K562 (cell line): ENCODE results near the gene HS3ST3A1. TPM values are rescaled to one million over a fixed set of nuclear protein-coding genes. Genes with fewer than 3 reads are reported as not detected.

ENCODE experiments used
- ATAC-seq: fragments of 200-7000 bp; cut with Tn5 transposase; 3 replicates; pipeline ENCODE4 v1.9.1; 2020; ENCODE audit warnings: moderate library complexity
- BruUV-seq: library from RNA; stranded (reverse); fragments of 400-500 nt; replicated peaks from 2 replicates; lab custom pipeline; 2021; lab: Mats Ljungman, UMichigan
- CTCF ChIA-PET: fragments of 300-600 bp; formaldehyde crosslinking; extraction: SDS; loops from one replicate; lab custom pipeline; 2021; ENCODE audit warnings: low intra/inter-chr PET ratio; lab: Yijun Ruan, JAX
- POLR2A ChIA-PET: fragments of 300-600, 350-650 bp; sonication (Branson Sonifier 250); formaldehyde crosslinking; extraction: SDS; loops from one replicate; lab custom pipeline; 2021; ENCODE audit warnings: antibody characterized with exemption, inconsistent platforms; lab: Yijun Ruan, JAX
- DNase-seq, 4 experiments: peaks; one replicate each; pipeline versions ENCODE4 v3.0.0 to v3.0.0-alpha.2; 2011 to 2018; ENCODE audit warnings: low spot score in 3 of 4, mixed read lengths in 3 of 4; ENCODE audit errors: extremely low read depth in 1 of 4
- FAIRE-seq: peaks from 2 replicates; lab custom pipeline; 2011; peaks lifted over from hg19 to GRCh38; lab: Jason Lieb, UNC
- H2AFZ ChIP-seq: 2 replicates; pipeline ENCODE4 v1.6.0; 2011; ENCODE audit warnings: low read depth, low read length, control low read depth, inconsistent platforms
- H3K27ac ChIP-seq: fragments of 200-600 bp; 3 replicates; pipeline ENCODE4 v1.8.0; 2011; ENCODE audit warnings: low read depth, mild to moderate bottlenecking, control low read depth, inconsistent platforms, low read length, moderate library complexity, mixed read lengths; ENCODE audit errors: extremely low read depth
- H3K27me3 ChIP-seq, 2 experiments: fragments of 300-600 bp in 1 of 2; 2 replicates in 1 of 2; 3 replicates in 1 of 2; pipeline versions ENCODE4 v1.6.0 to v1.8.0; 2011; ENCODE audit warnings: inconsistent platforms in 2 of 2, low read length in 2 of 2, mild to moderate bottlenecking in 1 of 2, mixed read lengths in 1 of 2, moderate library complexity in 1 of 2; ENCODE audit not compliant: control insufficient read depth in 2 of 2, insufficient read depth in 2 of 2
- H3K36me3 ChIP-seq: fragments of 300-600 bp; 3 replicates; pipeline ENCODE4 v1.8.0; 2011; ENCODE audit warnings: mild to moderate bottlenecking, low read length, inconsistent platforms; ENCODE audit not compliant: control insufficient read depth, insufficient read depth
- H3K4me1 ChIP-seq, 2 experiments: fragments of 200-600 bp in 1 of 2; replicated peaks in 1 of 2; 2 replicates in 1 of 2; 3 replicates in 1 of 2; pipeline versions ENCODE4 v1.5.1 to v1.8.0; 2011; ENCODE audit warnings: inconsistent platforms in 2 of 2, low read length in 2 of 2, mild to moderate bottlenecking in 1 of 2, mixed read lengths in 1 of 2, moderate library complexity in 1 of 2; ENCODE audit not compliant: control insufficient read depth in 2 of 2, insufficient read depth in 2 of 2
- H3K4me2 ChIP-seq: 2 replicates; pipeline ENCODE4 v1.6.1; 2011; ENCODE audit warnings: low read length, control low read depth, inconsistent platforms, mixed read lengths; ENCODE audit not compliant: insufficient read depth
- H3K4me3 ChIP-seq: fragments of 200-600 bp; sonication (generic), shearing (Covaris generic); 2 replicates; pipeline ENCODE4 v1.5.1; 2016; ENCODE audit warnings: control low read depth, inconsistent platforms
- H3K79me2 ChIP-seq: fragments of 200-600 bp; 3 replicates; pipeline ENCODE4 v1.8.0; 2011; ENCODE audit warnings: low read length, inconsistent platforms; ENCODE audit not compliant: control insufficient read depth, insufficient read depth
- H3K9ac ChIP-seq, 2 experiments: 2 replicates each; pipeline versions ENCODE4 v1.6.0 to v1.6.1; 2011; ENCODE audit warnings: low read depth in 2 of 2, low read length in 2 of 2, control low read depth in 1 of 2, inconsistent platforms in 1 of 2, mild to moderate bottlenecking in 1 of 2, mixed read lengths in 1 of 2; ENCODE audit not compliant: insufficient read depth in 1 of 2
- H3K9me1 ChIP-seq: one replicate; pipeline ENCODE4 v1.6.0; 2011; ENCODE audit warnings: inconsistent platforms, mild to moderate bottlenecking, low read length, moderate library complexity; ENCODE audit not compliant: control insufficient read depth, insufficient read depth
- H3K9me3 ChIP-seq: replicated peaks from 2 replicates; pipeline ENCODE4 v1.5.1; 2011; ENCODE audit warnings: low read depth, low read length, inconsistent platforms; ENCODE audit not compliant: control insufficient read depth, insufficient read depth
- H4K20me1 ChIP-seq: replicated peaks from 2 replicates; pipeline ENCODE4 v1.6.1; 2011; ENCODE audit warnings: low read length, inconsistent platforms, mixed read lengths; ENCODE audit not compliant: control insufficient read depth, insufficient read depth
- C11orf30 ChIP-seq: fragments of 450-650 bp; IDR thresholded peaks from 2 replicates; pipeline ENCODE4 v1.6.1; 2016; ENCODE audit warnings: low read depth, mild to moderate bottlenecking
- CBX3 ChIP-seq, 2 experiments: IDR thresholded peaks; 1 replicate in 1 of 2; 2 replicates in 1 of 2; pipeline ENCODE4 v1.6.1; 2012; ENCODE audit warnings: inconsistent platforms in 2 of 2, low read length in 2 of 2, borderline replicate concordance in 1 of 2, control low read depth in 1 of 2
- CEBPB ChIP-seq: fragments of 450-650 bp; IDR thresholded peaks from 2 replicates; pipeline ENCODE4 v1.6.1; 2016; ENCODE audit warnings: missing genetic modification characterization, missing compliant biosample characterization
- CEBPG ChIP-seq, 3 experiments: fragments of 200-800 bp in 1 of 3; sonication (Bioruptor generic) in 1 of 3; sonication (generic) in 1 of 3; formaldehyde crosslinking in 1 of 3; IDR thresholded peaks in 2 of 3; conservative IDR thresholded peaks in 1 of 3; 2 replicates each; pipeline versions ENCODE4 v1.6.1 to v1.8.0; 2016 to 2022; ENCODE audit warnings: missing compliant biosample characterization in 2 of 3, missing genetic modification characterization in 2 of 3, mild to moderate bottlenecking in 1 of 3, missing genetic modification reagents in 1 of 3
- EP300 ChIP-seq: IDR thresholded peaks from 2 replicates; pipeline ENCODE4 v1.6.1; 2012; ENCODE audit warnings: low read length, improper control_type of control experiment
- FOXJ2 ChIP-seq: fragments of 200-800 bp; sonication (Bioruptor generic); IDR thresholded peaks from 2 replicates; pipeline ENCODE4 v1.6.1; 2016; ENCODE audit warnings: missing genetic modification characterization, missing compliant biosample characterization
- FOXK2 ChIP-seq, 2 experiments: fragments of 450-650 bp; IDR thresholded peaks in 1 of 2; conservative IDR thresholded peaks in 1 of 2; 2 replicates each; pipeline ENCODE4 v1.6.1; 2016; ENCODE audit warnings: low read depth in 2 of 2, mild to moderate bottlenecking in 1 of 2
- GABPA ChIP-seq: fragments of 200-800 bp; sonication (Bioruptor generic); conservative IDR thresholded peaks from 2 replicates; pipeline ENCODE4 v1.6.1; 2016; ENCODE audit warnings: low read depth, missing genetic modification characterization, missing compliant biosample characterization
- HDGF ChIP-seq: fragments of 450-650 bp; IDR thresholded peaks from 2 replicates; pipeline ENCODE4 v1.6.1; 2016
- MAFF ChIP-seq: IDR thresholded peaks from 2 replicates; pipeline ENCODE4 v1.6.1; 2012; ENCODE audit warnings: low read length, improper control_type of control experiment
- MAFG ChIP-seq: fragments of 450-650 bp; conservative IDR thresholded peaks from 2 replicates; pipeline ENCODE4 v1.6.1; 2016; ENCODE audit warnings: missing genetic modification characterization, missing compliant biosample characterization
- MAFK ChIP-seq: IDR thresholded peaks from 2 replicates; pipeline ENCODE4 v1.6.1; 2011; ENCODE audit warnings: low read length, improper control_type of control experiment
- MEF2D ChIP-seq: conservative IDR thresholded peaks from 2 replicates; pipeline ENCODE4 v1.6.1; 2016; ENCODE audit warnings: low read depth, missing genetic modification characterization, missing compliant biosample characterization
- NFE2 ChIP-seq: IDR thresholded peaks from 2 replicates; pipeline ENCODE4 v1.6.1; 2014; ENCODE audit warnings: antibody characterized with exemption, low read depth
- NFE2L1 ChIP-seq: fragments of 450-650 bp; IDR thresholded peaks from 2 replicates; pipeline ENCODE4 v1.6.1; 2016; ENCODE audit warnings: missing genetic modification characterization, low read depth, mild to moderate bottlenecking, missing compliant biosample characterization, moderate library complexity, borderline replicate concordance
- NFRKB ChIP-seq: fragments of 450-650 bp; IDR thresholded peaks from 2 replicates; pipeline ENCODE4 v1.6.1; 2016; ENCODE audit warnings: low read depth
- NR2C2 ChIP-seq, 2 experiments: fragments of 200-800 bp in 1 of 2; sonication (Bioruptor generic) in 1 of 2; sonication (generic) in 1 of 2; formaldehyde crosslinking in 1 of 2; IDR thresholded peaks; 2 replicates each; pipeline versions ENCODE4 v1.6.1 to v1.8.0; 2016 to 2022; ENCODE audit warnings: mild to moderate bottlenecking in 1 of 2, missing compliant biosample characterization in 1 of 2, missing genetic modification characterization in 1 of 2, missing genetic modification reagents in 1 of 2
- RNF2 ChIP-seq: sonication (generic); IDR thresholded peaks from 2 replicates; pipeline ENCODE4 v1.6.1; 2016
- SOX6 ChIP-seq: fragments of 450-650 bp; IDR thresholded peaks from 2 replicates; pipeline ENCODE4 v1.6.1; 2014; ENCODE audit warnings: mild to moderate bottlenecking
- STAT5A ChIP-seq: IDR thresholded peaks from 2 replicates; pipeline ENCODE4 v1.6.1; 2012; ENCODE audit warnings: low read length, inconsistent platforms, borderline replicate concordance
- TAF1 ChIP-seq: IDR thresholded peaks from 2 replicates; pipeline ENCODE4 v1.6.1; 2011; ENCODE audit warnings: mild to moderate bottlenecking, low read length, moderate library complexity; ENCODE audit not compliant: insufficient read depth, control insufficient read depth, severe bottlenecking; ENCODE audit errors: extremely low read depth
- TCF3 ChIP-seq: sonication (generic); formaldehyde crosslinking; IDR thresholded peaks from 2 replicates; pipeline ENCODE4 v1.4.0; 2020; ENCODE audit warnings: mild to moderate bottlenecking, missing genetic modification reagents
- YBX1 ChIP-seq: fragments of 450-650 bp; IDR thresholded peaks from 2 replicates; pipeline ENCODE4 v1.7.1; 2016; ENCODE audit warnings: mild to moderate bottlenecking
- ZNF766 ChIP-seq: fragments of 200-800 bp; sonication (Bioruptor generic); conservative IDR thresholded peaks from 2 replicates; pipeline ENCODE4 v1.6.1; 2016; ENCODE audit warnings: missing genetic modification characterization, missing compliant biosample characterization
- WGBS: fragments of 100-300 bp; shearing (Covaris generic); methylation state at CpG from one replicate; pipeline ENCODE4 v1.1.6; 2016; ENCODE audit warnings: low coverage, mixed read lengths; ENCODE audit not compliant: insufficient coverage; ENCODE audit errors: missing lambda C conversion rate; 5-methylcytosine and 5-hydroxymethylcytosine counted together
- in situ Hi-C: fragments of 300-500 bp; cut with MboI; formaldehyde crosslinking; loops from 4 replicates; pipeline ENCODE4 v1.15.0; 2018; ENCODE audit warnings: inconsistent platforms, mixed read lengths
- intact Hi-C: fragments of 100-400 bp; cut with micrococcal nuclease; formaldehyde crosslinking; loops from 2 replicates; pipeline ENCODE4 v1.14.2; 2022
- polyA plus RNA-seq, 8 experiments: library from polyadenylated mRNA; depleted of rRNA in 4 of 8; stranded (reverse) in 5 of 8; unstranded in 3 of 8; fragments of >200 nt; fragmentation: Nextera tagmentation in 2 of 8; fragmentation: Illumina TruSeq in 1 of 8; extraction: Ambion mirVana in 2 of 8; extraction: Trizol in 1 of 8; gene quantifications; 2 replicates each; pipeline versions ENCODE4 v1.2.1 to v1.2.3, GENCODE V29; 2011 to 2014; ENCODE audit warnings: inconsistent platforms in 1 of 8, missing spikeins in 1 of 8
- total RNA-seq, 7 experiments: library from RNA; depleted of rRNA in 6 of 7; stranded (reverse); fragments of >200 nt in 6 of 7; fragmentation: Illumina TruSeq in 2 of 7; extraction: Trizol in 2 of 7; gene quantifications; 2 replicates each; pipeline versions ENCODE4 v1.2.1 to v1.2.3, GENCODE V29; 2011 to 2021; ENCODE audit warnings: low replicate concordance in 1 of 7

HS3ST3A1 gene
- total and polyA plus RNA-seq, 9 of the 15 experiments (the other 6 are each of a cell fraction or from before 2014, with no cell fraction given) = 0.25 to 14.8 (median 2.3) TPM

DNA sequence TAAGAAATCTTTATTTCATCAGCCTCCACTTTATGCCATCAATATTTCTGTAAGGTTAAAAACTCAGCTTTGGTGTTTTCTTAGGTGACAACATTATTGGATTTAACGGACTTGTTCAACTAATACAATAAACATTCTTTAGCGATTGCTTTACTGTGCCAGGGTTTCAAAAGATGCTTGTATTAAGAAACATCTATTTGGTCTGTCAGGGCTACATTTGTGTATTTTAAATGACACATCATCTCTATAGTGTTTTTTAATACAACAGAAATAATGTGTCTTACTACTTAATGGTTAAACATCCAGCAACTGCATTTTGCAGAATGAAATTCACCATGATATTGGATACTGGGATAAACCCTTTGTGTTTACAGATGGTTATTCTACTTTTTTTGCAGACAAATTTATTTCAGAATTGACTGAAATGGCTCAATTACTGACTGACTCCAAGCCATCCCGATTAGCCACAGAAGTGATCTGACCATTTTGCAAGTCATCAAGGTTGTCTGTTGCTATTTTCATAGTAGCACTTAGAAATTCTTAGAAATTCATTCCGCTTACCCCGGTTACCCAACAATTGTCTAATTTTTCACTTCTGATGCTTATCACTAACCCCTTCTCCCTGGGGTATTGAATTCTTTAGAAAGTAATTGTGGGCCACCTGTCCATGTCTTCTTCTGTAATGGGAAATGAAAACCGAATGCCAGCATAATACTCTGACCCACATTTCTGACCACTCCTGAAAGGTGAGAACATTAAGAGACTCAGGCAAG, 63.7 kb downstream of the HS3ST3A1 start:
- DNase-seq (peak in 2 of 4 experiments; percentile 22 to 45), FAIRE-seq (peak; percentile 44), ATAC-seq (peak; percentile 39; the same call in 2 of the 3 replicates)
- Histone ChIP-seq H3K36me3 (peaks cover 5% of the 10 kb centered on the region; the same call in 1 of the 3 replicates), H3K9me1 (no peaks in the 10 kb centered on the region), H2AFZ (no peak overlapping the region), H3K9me3 (peaks cover 2% of the 10 kb centered on the region; the same call in 1 of the 2 replicates), H3K9ac (peak overlapping the region in 1 of 2 experiments; percentile 39; a peak in 2 of 4 replicates), H3K4me1 (peaks cover 6 to 45% of the 10 kb centered on the region in 2 experiments), H3K4me3 (no peak overlapping the region), H3K27me3 (no peaks in the 10 kb centered on the region), H3K79me2 (peaks cover 15% of the 10 kb centered on the region; the same call in 2 of the 3 replicates), H3K4me2 (peak overlapping the region; percentile 40), H4K20me1 (no peaks in the 10 kb centered on the region), H3K27ac (peak overlapping the region; percentile 60)
- in situ Hi-C loops (no loop called here), intact Hi-C loops (no loop called here)
- CTCF ChIA-PET = no interaction called here
- no TSS peak for BruUV-seq
- WGBS = 14% methylated on average over 6 of the region's 6 CpGs
- POLR2A ChIA-PET = interaction anchor here (1.7 to 1.9 kb wide), 2 partner anchors 10 to 24 kb away, joined by 3 to 5 read pairs; no protein-coding TSS in a partner anchor
- TF ChIP-seq MAFF (peak; percentile 45; the same call in 1 of the 2 replicates), MAFG (peak; percentile 71), SOX6 (peak; percentile 56), FOXJ2 (tag) (0 out of 2 replicates have a peak, but pooled peaks have one; percentile 34), CEBPB (tag) (peak; percentile 64), C11orf30 (peak; percentile 85), CEBPG (CRISPR knock-in tag; IDR thresholded peaks at IDR 0.05) (no peak), CEBPG (tag; conservative IDR thresholded peaks at IDR 0.05 in 1 of 2, IDR thresholded peaks at IDR 0.05 in 1 of 2) (peak; percentile 50 to 54; a peak in 2 of 4 replicates), TAF1 (no peak), YBX1 (no peak), STAT5A (peak; percentile 33; the same call in 1 of the 2 replicates), MEF2D (no peak), NFRKB (peak; percentile 50; the same call in 1 of the 2 replicates), NFE2 (peak; percentile 77), CBX3 (IDR thresholded peaks at IDR 0.05; ENCODE audit: borderline replicate concordance in 1 of 2, low read length in 2 of 2) (no peak), ZNF766 (CRISPR knock-in tag) (peak; percentile 54; the same call in 1 of the 2 replicates), NR2C2 (CRISPR knock-in tag; IDR thresholded peaks at IDR 0.05) (no peak), NR2C2 (tag; IDR thresholded peaks at IDR 0.05) (peak; percentile 8; the same call in 1 of the 2 replicates), EP300 (peak; percentile 89), FOXK2 (conservative IDR thresholded peaks at IDR 0.05 in 1 of 2, IDR thresholded peaks at IDR 0.05 in 1 of 2; ENCODE audit: low read depth in 2 of 2) (0 out of 4 replicates have a peak, but pooled peaks of 1 of the 2 experiments have one; percentile 11), HDGF (no peak), RNF2 (no peak), TCF3 (no peak), GABPA (tag) (0 out of 2 replicates have a peak, but pooled peaks have one; percentile 33), NFE2L1 (tag) (no peak), MAFK (peak; percentile 42; the same call in 1 of the 2 replicates)
